ENCODE results near the gene PTPRN2.

The PTPRN2 gene

DNA sequence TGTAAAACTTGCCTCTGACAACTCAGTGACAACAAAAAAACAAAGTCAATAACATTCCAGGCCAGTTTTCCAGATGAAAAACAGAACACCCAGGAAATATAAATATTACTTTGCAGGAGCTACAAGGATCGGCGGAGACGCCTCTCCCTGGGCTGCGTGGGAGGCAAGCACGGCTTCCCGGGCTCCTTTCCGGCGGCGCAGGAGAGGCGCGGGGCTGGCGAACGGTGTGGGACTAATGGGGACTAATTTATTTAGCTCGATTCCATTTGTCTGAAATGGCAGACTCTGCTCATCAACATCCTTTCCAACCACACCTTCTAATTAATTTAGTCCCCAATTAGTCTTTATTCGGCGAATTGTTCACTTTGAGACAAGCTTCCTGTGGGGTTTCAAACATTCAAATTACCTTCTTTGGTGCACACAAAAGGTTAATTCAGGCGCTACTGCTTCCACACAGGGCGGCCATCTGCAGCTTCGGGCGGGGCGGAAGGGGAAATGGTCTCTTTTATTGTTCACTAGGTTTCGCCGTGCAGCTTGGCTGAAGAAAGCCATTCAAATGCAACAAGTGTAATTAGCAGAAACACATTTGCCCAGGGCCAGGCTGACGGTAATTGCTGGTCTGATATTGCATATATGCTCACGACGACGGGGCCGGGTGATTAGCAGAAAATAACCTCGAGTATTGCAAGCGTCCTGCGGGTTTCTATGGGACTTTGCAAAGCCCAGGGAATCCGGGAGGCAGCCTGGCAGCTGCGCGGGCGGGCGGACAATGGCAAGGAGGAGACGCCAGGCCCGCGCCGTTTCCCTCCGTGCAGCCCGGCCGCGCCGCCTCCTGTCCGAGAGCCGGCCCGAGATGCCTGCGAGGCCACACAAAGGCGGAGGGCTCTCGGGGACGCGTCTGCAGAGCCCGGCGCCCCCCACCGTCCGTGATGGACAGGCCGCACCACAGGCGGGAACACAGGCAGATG lies 270.1 kb downstream of the PTPRN2 start:
- no peak for DNase-seq (ENCODE audit: low spot score)
- TF ChIP-seq, protein P1, sequence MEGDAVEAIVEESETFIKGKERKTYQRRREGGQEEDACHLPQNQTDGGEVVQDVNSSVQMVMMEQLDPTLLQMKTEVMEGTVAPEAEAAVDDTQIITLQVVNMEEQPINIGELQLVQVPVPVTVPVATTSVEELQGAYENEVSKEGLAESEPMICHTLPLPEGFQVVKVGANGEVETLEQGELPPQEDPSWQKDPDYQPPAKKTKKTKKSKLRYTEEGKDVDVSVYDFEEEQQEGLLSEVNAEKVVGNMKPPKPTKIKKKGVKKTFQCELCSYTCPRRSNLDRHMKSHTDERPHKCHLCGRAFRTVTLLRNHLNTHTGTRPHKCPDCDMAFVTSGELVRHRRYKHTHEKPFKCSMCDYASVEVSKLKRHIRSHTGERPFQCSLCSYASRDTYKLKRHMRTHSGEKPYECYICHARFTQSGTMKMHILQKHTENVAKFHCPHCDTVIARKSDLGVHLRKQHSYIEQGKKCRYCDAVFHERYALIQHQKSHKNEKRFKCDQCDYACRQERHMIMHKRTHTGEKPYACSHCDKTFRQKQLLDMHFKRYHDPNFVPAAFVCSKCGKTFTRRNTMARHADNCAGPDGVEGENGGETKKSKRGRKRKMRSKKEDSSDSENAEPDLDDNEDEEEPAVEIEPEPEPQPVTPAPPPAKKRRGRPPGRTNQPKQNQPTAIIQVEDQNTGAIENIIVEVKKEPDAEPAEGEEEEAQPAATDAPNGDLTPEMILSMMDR (IDR thresholded peaks at IDR 0.05; ENCODE audit: extremely low read depth, insufficient read depth, missing control alignments), result no peak
- in situ Hi-C loops (cut with MboI; ENCODE audit: low pct_unique_long_range_greater_than_20kb, low sequenced_read_pairs, unreplicated experiment), result no loop called here

DNA sequence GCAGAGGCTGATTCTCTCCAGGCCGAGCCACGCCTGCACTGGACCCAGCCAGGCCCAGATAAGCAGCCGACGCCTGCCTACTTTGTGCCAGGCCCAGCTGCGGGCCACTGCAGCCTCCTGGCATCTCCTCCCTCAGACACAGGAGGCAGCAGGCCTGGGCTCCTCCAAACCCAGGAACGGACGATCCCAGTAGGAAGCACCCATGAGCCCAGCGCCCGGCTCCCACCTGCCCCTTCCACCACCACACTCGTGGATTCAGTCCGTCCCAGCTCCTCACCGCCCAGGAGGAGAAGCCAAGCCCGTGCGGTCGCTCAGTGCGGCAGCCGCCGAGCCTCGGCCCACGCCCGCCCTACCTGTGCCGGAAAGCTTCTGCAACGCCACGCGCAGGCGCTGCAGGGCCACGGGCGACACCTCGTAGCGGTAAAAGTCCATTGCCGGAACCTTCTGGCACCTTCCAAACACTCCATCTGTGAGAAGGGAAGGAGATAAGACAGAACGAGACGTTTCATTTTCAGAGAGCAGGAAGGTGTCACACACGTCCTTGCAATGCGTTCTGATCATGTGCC lies 271.1 kb downstream of the PTPRN2 start:
- in situ Hi-C loops (cut with MboI; ENCODE audit: low pct_unique_long_range_greater_than_20kb, low sequenced_read_pairs, unreplicated experiment), result no loop called here
- no peak for DNase-seq (ENCODE audit: low spot score)
- TF ChIP-seq, protein P1 (IDR thresholded peaks at IDR 0.05; ENCODE audit: extremely low read depth, insufficient read depth, missing control alignments), result no peak

DNA sequence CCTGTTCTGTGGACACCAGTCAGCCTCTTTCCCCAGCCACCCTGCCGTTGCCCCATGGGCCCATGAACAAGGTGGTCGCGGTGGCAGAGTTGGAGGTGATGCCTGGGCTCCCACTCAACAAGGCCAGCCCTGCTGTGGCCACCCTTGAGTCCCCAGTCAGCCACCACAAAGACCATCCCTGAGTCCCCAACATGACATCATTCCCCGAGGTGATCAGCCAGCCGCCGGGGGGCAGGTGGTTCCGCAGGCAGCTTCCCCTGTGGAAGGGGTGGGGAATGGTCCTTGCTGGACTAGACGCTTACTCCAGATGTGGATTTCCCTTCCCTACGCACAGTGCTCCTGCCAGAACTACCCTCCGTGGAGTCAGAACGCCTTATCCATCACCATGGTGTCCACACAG lies 271.7 kb downstream of the PTPRN2 start:
- in situ Hi-C loops (cut with MboI; ENCODE audit: low pct_unique_long_range_greater_than_20kb, low sequenced_read_pairs, unreplicated experiment), result no loop called here
- TF ChIP-seq, protein P1 (IDR thresholded peaks at IDR 0.05; ENCODE audit: extremely low read depth, insufficient read depth, missing control alignments), result no peak
- no peak for DNase-seq (ENCODE audit: low spot score)

DNA sequence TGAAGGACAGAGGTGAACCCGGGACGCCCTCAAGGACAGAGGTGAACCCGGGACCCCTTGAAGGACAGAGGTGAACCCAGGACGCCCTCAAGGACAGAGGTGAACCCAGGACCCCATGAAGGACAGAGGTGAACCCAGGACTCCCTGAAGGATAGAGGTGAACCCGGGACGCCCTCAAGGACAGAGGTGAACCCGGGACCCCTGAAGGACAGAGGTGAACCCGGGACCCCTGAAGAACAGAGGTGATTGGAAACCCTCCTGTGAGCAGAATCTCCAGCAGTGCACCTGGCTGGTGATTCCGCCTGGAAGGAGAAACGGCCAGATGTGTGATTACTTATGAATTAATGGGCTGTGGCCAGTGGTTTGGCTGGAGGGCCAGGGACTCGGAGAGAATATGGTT lies 272.3 kb downstream of the PTPRN2 start:
- in situ Hi-C loops (cut with MboI; ENCODE audit: low pct_unique_long_range_greater_than_20kb, low sequenced_read_pairs, unreplicated experiment), result no loop called here
- no peak for DNase-seq (ENCODE audit: low spot score)
- TF ChIP-seq, protein P1 (IDR thresholded peaks at IDR 0.05; ENCODE audit: extremely low read depth, insufficient read depth, missing control alignments), result no peak

DNA sequence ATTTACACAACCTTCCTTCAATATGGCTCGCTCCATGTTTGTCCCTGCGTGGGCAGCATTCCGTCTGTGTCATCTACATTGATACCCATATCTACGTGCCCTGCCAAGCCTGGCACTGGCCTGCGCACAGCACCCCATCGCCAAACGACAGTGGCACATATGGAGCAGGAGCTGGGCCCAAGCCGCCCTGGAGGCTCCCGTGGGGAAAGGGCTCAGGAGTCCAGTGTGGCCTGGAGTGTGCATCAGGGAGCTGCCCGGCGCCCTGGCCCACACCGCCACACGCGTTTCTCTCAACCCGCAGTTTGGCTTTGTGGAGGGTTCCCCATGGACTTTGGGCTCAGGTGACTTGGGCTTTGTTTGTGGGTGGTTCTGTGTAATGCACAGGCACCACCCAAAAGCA lies 273.2 kb downstream of the PTPRN2 start:
- TF ChIP-seq, protein P1 (IDR thresholded peaks at IDR 0.05; ENCODE audit: extremely low read depth, insufficient read depth, missing control alignments), result no peak
- no peak for DNase-seq (ENCODE audit: low spot score)
- in situ Hi-C loops (cut with MboI; ENCODE audit: low pct_unique_long_range_greater_than_20kb, low sequenced_read_pairs, unreplicated experiment), result no loop called here

DNA sequence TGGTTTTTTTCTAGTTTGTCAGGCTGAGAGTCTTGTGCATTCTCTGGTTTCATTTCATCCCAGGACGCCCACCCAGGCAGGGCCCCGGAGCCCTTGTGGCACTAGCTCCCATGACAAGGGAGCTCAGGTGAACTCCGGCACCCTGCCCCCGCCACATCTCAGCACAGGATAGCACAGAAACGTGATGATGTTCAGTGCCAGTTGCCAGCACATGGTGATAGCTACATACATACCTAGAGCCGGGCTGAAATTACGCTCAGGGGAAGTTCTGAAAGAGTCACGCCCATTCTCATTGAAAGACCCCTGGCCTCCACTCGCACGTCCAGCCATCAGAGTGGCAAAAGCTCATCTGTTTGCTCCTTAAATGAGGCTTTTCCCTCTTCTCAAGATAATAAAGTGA lies 273.7 kb downstream of the PTPRN2 start:
- DNase-seq (ENCODE audit: low spot score), result no peak
- in situ Hi-C loops (cut with MboI; ENCODE audit: low pct_unique_long_range_greater_than_20kb, low sequenced_read_pairs, unreplicated experiment), result no loop called here
- TF ChIP-seq, protein P1 (IDR thresholded peaks at IDR 0.05; ENCODE audit: extremely low read depth, insufficient read depth, missing control alignments), result no peak
